ENCODE measurements around the gene ZBTB7B.
A peak's percentile ranks its signal among the peaks of the same experiment; 100 is the strongest.

ZBTB7B gene

DNA sequence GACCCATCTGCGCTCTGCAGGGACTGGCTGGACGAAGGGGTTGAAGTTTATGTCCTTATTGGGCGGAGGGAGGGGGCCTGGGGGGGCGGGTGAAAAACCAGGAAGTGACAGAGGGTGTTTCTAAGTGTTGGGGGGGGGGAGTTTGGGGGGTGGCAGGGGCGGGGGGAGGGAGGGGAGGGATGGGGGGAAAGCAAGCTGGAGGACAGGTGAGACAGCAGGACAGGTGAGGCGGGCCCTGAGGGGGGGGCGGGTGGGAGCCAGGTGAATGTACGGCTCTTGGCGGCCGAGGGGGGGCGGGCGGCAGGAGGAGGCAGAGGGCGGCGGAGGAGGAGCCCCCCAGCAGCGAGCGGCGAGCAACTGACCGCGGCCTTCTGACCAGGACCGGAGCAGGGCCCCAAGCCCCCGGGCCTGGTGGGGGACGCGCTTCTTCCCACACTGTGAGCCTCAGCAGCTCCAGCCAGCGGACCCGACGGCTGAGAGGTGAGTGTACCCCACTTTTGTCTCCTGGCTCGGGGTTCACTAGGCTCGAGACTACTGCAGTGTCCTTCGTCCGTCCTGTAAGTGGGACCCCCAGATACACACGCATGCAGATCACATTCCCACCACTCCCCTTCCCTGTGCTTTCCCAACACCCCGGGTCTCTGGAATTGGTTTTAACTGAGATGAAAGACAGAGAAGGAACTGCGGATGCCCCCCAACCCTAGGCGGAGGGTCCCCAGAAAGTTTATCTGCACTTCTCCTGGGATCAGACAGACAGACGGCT lies at the start of gene ZBTB7B:
TSS of gene ZBTB7B (plus strand) at position 339 of the 763 bp plus-strand sequence. CDS start 11,859 bp downstream, outside the sequence.
- no peak for DNase-seq

DNA sequence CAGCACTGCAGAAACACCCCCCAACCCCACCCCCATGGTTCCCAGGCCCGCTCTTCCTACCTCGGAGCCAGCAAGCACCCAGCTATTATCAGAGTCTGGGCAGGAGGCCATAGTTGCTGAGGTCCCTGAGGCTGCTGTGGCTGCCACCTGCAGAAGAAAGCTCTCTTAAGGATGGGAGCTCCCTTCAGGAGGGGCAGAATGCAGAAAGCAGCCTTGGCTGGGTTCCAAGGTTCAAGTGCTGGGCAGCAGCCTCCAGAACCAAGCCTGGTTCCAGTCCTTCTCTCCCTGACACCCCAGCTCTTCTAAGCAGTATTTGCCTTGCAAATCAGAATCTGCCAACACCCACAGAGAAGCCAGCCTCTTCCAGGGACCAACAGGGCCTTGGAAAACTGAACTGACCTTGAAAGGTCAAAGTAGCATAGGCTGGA lies 49.0 kb upstream of the ZBTB7B start:
- no peak for DNase-seq

DNA sequence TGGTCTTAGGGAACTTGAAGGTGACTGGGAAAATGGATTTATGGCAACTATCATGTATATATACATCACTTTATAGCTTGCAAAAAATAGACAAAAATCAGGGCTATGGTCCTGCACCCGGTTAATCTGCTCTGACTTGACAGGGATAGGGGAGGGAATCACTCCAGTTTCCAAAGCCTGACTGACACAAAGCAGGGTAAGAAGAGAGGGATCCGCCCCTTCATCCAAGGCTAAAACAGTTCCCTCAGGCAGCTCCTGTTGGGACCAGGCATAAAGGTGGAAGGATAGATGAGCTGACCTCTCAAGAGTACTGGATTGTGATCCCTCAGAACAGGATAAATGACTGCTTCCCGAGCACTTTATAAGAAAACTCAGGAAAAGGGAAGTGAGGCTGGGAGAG lies 48.1 kb upstream of the ZBTB7B start:
- no peak for DNase-seq

DNA sequence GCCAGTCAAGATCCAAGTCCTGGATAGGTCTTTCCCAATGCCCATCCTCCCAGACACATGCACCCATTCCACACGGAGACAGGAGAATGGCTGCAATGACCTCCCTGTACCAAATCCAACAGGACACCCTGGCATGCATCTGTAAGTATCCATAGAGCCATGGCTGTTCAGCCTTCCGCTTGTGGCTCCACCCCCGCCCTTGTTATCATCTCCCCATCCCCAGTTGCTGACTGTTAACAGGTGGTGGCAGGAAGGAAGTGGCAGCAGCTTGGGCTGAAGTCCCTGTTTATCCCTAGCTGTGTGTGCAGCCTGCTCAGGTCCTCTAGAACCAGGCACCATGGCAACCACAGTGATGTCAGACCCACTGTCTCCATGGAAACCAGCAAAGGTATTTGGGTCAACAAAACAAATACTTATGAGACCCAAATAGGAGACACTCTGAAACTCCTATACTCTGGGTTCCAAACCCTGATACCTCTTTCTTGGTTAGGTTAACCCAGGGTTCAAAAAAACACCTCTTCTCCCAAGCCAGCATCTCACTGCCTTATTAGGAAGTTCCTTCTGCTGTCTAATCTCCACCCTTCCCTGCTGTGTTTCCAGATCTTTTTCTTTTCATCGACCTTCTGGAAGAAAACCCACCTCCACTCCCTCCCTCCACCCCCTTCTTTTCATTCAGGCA lies 47.4 kb upstream of the ZBTB7B start:
- peak; percentile 88 for DNase-seq

DNA sequence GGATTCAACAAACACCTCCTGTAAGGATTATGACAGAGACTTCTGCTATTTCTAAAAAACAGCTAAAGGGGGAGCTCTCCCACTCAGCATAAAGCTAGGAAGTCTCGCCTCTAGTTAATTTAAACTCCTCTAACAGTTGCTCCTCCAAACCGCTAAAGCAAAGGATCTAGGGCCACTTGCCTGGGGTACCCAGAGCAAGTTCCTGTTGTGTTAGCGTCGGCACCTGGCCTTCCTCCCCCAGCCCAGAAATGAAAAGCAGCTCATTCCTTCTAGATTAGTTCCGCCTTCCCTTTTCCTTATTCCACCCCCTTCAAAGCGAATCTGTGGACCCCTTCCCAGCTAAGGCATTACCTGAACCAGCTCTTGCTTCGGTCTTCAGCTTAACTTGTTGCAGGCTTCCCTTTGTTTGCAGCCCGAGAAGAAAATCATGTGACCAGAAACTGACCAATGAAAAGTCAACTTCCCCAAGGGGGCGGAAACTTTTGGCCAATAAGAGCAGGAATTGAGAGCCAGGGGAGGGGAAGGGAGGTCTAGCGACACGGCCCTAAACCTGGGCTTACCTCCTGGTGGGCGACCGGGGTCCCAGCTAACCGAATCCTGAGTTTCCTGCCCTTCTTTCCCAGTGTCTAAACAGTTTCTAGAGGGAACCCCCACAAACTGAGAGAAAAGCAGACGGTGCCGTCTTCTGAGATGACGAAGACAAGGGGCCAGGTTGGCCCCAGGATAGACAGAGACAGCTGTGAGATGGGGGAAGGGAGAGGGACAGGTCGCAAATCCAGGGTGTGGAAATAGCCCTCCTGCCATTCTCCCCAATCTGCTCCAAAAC lies 46.7 kb upstream of the ZBTB7B start, which contains the start of gene PBXIP1:
TSS of gene PBXIP1 (minus strand) at position 382 of the 826 bp plus-strand sequence. CDS start 2,378 bp downstream, outside the sequence.
- peak; percentile 79 for DNase-seq

DNA sequence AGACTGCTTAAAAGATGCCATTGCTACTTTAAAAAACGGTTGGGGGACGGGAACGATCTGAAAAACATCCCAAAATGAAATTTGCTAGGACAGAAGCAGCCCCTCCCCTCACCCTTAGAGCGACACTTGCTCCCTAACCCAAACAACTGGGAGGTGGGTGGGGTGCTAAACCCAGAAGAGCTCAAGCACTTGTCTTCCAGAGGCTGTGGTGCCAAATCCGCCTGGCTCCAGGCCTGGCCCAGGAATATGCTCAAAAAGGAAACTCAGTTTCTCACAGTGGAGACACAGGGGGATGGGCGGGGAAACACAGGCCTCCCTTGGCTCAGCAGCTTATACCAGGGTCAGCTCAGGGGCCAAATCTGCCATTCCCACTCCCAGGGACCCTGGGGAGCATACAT lies 46.1 kb upstream of the ZBTB7B start:
- no peak for DNase-seq

DNA sequence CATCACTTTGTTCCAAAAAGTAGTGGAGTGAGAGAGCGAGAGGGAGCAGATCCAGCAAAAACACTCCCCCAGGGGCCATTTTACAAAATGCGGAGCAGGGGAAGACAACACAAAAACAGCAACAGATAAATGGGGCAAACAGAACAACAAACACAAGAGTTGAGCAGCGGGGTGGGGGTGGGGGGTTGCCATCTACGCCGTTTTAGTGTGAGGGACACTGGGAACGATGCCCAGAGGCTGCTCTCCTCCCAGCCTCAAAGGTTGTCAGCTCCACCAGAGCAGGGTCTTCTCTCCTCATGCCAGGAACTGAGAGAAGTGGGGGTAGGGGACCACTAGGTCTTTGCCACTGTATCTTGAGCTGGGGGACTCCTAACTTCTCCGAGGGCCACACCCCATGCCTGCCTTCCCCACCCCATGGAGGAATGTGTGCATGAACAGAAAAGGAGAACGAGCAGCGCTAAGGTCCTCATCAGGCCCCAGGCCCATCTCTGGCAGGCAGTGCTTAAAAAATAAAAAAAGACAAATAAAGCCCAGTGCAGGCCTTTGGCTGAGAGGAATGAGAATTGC lies 45.4 kb upstream of the ZBTB7B start:
- no peak for DNase-seq

DNA sequence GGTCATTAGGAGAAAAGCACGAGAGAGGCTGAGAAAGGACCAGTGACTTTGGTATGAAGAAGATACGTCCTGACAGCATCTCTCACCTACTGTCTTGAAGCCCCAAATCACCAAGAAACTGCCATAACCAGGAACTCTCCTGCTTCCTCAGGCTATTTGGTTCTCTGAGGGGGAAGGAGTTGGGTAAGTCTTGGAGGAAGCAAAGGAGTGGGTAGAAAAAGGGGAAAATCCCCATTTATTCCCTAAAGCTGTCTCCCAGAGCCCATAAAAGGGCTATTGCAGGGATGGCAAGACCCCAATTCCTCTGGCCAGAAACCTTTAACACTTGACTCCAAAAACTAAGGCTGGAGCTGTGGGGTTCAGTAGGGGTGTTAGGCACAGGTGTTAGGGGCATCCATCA lies 44.6 kb upstream of the ZBTB7B start:
- no peak for DNase-seq

DNA sequence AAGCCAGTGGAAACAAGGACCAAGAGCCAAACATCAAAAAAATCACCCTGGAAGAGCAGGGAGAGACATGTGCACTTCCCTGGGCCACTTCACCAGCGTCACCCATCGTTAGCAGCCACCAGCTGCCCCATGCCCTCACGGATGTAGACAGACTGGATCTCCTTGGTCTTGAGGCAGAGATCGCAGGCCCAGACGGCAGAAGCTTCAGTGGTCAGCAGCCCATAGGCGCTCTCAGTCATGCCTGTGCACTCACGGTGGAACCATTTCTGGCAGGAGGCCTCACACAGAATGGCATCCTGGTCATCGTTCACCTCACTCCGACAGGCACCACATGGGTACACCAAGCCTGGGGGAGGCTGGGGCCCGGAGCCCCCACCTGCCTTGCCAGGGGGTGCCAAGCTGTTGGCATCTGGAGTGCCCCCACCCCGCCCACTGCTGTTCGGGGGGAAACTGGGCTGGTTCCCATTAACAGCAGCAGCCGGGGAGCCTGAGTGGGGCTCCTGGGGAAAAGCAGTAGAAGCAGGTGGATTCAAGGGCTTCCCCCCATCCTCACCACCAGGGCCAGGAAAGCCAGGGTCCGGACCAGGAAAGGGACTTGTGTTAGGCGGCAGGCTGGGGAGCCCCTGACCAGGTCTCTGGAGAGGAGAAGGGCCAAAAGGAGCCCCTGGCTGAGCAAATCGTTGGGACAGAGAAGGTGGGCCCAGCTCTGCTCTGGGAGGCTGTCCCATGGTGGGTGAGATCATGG lies 43.7 kb upstream of the ZBTB7B start:
- DNase-seq = no peak

DNA sequence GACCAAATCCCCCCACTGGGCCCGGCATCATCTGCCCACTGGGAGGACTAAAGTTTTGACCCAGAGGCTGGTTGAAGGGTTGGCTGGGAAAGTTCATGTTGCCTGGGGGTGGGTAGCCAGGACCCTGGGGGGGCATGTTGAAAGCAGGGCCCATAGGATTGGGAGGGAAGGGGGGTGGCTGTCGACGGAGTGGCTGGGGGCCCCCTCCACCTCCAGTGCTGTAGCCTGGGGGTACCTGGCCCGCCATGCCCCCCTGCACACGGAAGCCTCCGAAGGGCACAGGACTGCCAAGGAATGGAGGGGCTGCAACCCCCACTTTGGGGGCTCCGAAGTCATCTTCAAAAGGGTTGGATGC lies 43.2 kb upstream of the ZBTB7B start:
- DNase-seq = no peak

DNA sequence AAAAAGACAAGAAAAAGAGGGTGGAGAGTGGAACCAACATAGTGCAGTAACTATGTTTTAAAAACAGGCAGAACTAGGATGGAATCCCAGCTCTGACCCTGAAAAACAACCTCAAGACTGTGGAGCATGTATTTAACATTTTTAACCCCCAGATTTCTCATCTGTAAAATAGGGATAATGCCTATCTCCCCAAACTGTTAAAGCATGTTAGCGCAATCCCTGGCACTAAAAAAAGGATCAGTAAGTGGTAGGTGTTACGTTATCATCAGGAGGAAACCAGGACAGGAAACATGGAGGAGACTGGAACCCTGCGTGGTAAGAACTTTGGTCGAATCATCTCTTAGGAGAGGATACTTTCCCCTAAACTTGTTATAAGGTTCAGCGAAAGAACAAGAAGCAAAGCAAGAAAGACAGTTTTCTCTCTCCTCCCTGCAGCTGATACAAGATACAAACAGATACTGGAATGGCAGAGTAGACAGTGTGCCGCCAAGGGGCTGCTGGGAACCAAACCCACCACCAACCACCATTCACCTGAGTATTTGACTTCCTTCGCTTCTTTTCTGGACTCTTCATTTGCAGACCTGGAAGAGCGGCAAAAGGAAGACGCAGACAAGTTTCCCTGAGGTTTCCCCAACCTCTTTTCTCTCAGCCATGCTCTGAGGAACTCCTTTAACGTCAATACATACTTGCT lies 42.0 kb upstream of the ZBTB7B start:
- DNase-seq = no peak

DNA sequence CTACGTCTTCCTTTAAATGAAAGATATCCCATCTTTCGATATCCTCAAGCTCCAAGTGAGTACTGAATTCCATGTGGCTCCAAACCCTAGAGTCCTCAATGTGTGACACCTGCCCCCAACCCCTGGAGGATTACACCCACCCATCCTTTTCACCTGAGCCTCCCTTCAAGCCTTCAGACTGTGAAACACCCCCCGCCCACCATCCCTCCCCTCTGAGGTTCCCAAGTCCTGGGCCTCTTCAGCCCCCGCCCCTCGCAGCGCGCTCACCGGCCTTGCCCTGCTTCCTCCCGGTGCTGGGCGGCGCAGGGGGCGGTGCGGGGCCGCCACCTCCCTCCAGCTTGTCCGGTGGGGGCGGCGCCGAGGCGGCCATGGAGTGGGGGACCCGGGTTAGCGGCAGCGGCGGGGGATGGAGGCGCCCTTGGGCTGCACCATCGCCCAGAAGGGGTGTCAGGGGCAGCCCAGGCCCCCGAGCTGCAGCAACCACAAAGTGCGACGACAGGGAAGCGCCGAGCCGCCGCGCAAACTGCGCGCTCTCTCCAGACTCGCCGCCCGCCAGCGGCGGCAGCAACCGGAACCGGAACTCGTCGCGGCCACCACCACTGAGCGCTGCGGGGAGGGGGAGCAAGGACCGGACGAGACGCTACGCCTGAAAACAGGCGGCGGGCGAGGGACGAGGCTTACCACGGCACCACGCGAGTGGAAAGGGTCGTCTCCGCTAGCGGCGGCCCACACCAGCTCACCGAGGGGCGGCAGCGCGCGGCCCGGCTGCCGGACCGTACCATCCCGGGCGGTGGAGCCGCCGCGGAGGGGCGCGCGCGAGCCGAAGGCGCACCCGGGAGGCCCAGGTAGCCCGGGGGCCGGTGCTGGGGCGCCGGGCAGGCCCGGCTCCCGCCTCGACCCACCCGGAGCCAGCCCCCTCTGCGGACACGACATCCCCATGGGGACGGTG lies 41.1 kb upstream of the ZBTB7B start, which contains the start of gene PYGO2:
TSS of gene PYGO2 (minus strand) at position 576 of the 949 bp plus-strand sequence. CDS start at position 370, 206 bp downstream.
- DNase-seq = peak; percentile 76

DNA sequence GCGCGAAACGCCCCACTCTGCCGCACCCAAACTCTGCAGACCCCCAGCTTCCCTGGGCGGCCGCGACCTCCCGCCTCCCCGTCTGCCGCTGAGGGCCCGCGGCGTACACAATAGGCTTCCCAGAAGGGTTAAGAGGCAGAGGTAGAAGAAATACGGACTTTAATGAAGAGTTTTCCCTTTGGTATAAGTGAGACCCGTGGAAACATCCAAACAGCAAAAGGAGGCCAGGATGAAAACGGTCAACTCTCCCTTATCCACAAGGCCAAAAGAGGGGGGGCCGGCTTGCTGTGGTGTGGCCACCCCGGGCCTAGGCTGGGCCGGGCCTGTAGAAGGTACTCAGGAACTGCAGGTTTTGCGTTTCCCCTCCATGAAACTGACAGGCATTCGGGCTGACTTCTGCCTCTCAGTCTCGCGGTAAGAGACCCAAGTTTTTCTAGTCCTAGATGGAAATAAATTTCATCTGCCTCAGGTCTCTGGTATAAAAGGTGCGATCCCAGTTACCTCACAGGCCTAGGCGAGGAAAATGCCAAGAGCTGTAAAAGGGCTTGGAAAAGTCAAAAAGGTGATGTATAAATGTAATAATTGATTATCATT lies 40.3 kb upstream of the ZBTB7B start:
- DNase-seq = no peak

DNA sequence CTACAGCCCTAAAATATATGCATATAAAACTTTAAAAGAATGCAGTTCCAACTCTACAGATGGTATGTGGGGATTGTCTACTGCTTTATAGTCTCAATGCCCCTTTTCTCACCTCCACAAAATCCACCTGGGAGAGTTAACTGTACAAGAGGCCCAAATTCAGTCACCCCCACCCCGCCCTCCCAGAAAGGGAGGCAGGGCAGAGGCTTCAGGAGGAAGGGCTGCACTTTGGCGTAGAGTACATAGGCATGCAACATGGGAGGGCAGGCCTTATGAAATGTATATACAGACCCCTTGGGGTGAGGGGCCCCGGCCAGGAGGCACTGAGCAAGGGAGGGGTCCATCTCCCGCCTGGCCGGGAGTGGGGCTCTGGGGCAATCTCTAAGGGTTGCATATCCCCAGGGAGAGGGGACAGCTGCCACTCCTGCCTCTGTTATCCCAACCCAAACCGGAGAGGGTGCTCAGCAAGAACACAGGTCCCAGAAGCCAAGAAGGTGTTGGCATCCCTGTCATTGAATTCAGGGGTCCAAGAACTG lies 39.7 kb upstream of the ZBTB7B start:
- DNase-seq = no peak

DNA sequence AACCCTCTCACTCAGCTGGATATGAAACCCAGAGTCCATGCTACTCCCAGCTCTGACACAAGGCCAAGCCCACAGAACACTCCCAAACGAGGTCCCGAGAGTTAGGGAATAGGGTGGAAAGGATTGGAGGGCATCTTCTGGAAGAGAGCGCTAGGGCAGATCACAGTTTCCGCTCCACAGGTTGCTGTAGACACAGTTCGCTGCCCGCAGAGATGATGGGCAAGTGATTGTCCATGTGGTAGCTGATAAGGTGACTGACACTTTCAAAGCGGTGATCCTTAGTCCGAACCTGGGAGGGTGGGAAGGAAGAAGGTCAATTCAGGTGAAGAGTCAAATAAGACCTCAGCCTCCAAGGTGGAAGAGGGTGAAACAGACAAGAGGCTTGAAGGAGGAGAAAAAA lies 39.0 kb upstream of the ZBTB7B start:
- DNase-seq = no peak

DNA sequence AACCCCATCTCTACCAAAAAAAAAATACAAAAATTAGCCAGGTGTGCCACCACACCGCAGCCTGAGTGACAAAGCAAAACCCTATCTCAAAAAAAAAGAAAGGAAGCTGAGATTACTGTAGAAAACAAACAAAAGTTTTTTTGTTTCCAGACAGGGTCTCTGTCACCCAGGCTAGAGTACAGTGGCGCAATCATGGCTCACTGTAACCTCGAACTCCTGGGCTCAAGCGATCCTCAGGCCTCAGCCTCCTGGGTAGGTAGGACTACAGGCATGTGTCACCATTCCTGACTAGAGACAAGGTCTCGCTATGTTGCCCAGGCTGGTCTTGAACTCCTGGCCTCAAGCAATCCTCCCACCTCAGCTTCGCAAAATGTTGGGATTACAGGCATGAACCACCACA lies 38.2 kb upstream of the ZBTB7B start:
- no peak for DNase-seq

DNA sequence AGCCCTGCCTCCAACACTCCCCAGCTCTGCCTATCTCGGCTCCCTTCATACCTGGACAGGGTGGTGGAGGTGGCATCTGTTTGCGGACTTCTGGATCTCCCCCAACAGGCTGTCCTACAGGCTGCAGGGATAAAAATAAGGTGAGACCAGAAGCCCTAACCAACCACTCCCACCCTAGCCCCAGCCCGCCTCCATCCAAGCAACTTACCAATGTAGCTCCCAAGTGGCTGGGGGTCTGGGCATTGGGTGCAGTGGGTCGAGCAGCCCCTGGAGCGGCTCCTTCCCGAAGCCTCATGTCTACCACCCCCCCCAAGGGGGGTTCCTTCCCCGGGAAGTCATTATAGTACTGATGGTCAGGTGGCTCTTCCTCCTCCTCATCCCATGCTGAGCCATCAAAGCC lies 36.5 kb upstream of the ZBTB7B start:
- DNase-seq = no peak

DNA sequence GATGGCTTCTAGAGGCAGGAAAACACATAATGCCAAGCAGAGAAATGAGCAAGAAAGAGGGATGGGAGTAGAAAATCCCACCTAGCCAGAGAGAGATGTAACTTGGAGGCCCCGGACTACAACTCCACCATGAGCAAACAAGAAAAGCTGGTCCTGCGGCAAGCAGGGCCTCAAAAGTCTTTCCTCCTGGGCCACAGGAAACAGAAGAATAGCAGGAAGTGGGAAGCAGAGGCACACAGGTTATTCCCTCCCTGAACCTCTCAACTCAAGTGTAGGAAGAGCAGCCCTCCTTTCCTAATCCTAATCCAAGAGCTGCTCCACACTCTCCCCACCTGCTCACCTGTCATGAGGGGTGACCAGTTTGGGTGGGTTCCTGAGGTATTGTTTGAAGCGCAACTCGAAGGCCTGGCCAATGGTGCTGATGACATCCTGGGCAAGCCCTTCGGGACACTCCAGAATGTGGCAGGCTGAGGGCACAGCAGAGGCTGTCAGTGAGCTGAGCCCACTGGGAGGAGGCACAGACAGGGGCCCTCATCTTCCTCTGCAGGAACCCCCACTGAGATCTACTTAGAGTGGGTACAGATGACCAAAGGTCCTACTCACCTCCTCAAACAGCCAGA lies 35.2 kb upstream of the ZBTB7B start:
- DNase-seq = no peak

DNA sequence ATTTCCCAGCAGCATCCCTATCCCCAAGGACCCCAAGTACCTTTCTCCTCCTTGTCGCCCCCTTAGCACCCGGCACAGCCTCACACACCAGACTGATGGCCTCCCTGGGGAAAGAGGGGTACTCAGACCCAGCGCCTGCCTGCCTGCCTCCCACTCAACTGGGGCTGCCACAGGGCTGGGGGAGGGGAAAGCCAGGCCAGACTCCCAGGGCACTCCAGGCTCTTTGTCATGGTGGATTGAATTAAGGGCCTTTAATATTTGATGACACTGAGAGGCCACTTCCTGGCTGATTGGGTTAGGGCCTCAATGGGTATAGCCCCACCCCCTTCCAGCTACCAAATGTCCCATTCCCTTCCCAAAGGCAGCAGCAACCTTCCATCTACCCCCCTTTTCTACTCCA lies 33.9 kb upstream of the ZBTB7B start:
- no peak for DNase-seq
